ENCODE measurements around the gene RSAD2.

The RSAD2 gene

DNA sequence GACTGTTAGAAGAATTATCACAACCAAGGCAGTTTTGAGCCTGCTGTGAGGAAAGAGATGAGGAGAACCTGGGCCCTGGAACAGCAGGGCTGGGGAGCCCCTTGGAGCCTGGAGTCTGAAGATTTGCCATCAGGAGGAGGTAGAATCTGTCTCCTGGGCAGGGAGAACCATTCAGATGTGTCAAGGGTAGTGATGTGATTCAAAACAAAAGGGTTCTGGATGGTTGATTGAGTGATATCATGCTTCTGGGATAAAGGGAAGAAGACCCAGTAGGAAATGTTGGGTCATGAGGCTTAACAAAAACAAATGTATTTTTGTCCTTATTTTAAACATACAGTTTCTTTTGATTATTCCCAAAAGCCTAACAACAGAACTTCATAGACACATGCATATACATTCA is 68.2 kb downstream of the RSAD2 start:
- DNase-seq, result no peak

GRCh38 chr2:6946722-6947121 is 69.1 kb downstream of the RSAD2 start:
- no peak for DNase-seq

Measured in right kidney (tissue), 1 donor.